Colon (tissue), 2 donors: ENCODE data around the gene CYBA.

Experiments
- FAIRE-seq: peaks from 2 replicates; lab custom pipeline; 2012; peaks lifted over from hg19 to GRCh38; lab: Jason Lieb, UNC
- donor health status: control.
- donor health status: control.

Gene CYBA

DNA sequence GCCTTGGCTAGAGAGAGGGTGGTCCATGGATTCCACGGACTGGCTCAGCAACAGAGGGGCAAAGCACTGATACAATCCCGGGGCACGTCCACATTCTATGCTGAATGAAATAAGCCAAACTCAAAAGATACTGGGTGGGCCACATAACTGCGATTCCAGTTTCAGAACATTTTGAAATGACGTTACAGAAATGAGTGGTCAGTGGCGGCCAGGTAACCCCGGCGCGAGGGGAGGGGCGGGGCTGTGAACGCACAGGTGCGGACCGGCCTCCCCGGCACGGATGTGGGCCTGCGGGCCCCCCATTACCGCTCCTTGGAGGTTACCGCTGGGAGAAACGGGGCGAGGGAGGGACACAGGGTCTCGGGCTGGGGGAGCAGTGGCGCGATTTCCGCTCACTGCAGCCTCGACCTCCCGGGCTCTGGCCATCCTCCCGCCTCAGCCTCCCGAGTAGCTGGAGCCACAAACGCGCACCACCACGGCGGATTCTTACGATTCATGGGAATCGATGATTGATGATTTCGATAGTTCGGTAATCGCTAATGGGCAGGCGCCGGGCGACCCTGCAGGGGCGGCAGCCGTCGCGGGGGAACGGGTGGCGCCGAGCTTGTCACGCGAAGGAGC, 11.5 kb upstream of the CYBA start:
- no peak for FAIRE-seq

DNA sequence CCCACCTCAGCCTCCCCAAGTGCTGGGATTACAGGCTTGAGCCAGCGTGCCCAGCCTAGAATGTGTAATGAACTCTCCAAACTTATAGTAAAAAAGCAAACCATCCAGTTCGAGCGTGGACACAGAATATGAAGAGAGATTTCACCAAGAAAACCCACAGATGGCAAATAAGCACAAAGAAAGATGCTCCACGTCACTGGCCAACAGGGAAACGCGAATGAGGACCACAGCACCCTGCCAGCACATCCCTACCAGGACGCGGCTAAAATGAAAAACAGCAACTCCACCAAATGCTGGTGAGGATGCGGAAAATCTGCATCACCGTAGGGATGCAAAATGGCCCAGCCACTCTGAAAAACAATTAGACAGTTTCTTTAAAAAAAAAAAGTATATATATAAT, 10.6 kb upstream of the CYBA start:
- FAIRE-seq: no peak

GRCh38 chr16:88659160-88659559, 8.3 kb upstream of the CYBA start:
- FAIRE-seq: no peak

- FAIRE-seq: no peak
Observed at GRCh38 chr16:88658714-88659113, 7.9 kb upstream of the CYBA start.

DNA sequence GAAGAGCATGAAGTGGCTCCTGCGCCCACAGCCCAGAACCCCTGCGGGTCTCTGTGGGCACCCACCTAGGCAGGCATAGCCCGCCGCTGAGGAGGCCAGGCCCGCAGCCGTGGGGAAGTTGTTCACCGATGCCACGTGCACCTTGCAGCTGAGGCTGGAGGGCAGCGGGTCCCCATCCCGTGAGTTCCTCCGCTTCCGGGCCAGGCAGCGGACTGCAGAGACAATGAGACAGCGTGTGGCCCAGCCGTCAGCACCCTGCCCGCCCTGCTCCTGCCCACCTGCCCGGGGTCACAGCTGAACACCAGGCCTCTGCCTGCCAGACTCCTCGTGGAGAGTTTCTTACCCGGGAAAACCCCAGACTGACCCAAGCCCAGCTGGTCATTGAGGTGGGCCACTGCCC, 6.5 kb upstream of the CYBA start:
- no peak for FAIRE-seq

DNA sequence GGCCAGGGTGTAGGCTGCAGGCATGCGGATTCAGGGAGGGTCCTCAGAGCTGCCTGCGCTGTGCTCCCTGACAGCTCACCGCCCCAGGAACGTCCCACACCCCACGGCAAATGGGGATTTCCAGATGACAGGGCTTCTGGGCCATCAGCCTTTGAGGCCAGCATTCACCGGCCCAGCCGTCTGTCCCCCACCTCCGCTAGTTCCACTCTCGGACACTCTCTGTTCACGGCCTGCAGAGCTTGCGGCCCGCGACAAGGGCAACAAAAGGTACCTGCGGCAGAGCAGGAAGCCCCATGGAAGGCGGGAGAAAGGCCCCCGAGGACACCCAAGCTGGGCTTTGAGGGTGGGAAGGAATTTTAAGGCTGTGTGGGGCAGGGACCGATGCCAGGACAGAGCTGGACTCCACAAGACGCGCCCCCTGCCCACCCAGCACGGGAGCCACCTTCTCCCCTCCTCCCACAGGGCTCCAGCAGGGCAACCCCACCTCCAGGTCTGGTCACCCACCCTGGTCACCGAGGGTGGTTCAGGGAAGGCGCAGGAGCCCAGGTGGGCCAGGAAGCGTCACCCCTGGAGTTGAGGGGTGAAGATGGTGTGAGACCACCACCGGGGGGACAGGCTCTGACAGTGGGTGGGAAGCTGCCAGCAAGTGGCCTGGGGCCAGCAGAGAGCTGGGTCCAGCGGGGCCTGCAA, 5.6 kb upstream of the CYBA start:
- FAIRE-seq: no peak

DNA sequence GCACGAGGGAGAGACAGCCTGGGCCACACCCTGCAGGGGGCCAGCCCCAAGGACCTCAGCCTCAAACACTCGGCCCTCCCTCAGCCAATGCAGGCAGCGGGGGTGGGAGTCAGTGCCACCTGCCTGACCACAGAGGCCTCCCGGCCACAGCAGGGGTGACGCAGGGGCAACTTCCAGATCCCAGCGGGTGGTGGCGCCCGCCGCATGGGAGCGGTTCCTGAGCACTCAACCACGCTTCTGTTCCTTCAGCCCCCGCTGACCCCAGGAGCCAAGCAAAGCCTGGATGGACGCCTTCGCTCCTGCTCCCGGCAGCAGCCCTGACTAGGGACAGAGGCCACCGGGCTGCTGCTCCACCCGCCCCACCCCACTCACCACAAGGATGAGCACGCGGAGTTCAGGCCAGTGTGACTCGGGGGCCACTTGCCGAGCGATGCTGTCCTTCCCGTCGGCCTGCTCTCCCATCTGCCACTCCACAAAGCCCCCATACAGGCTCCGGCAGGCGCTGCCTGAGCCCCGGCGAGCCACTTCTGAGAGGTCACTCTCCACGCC, 5.0 kb upstream of the CYBA start:
- FAIRE-seq: no peak

- FAIRE-seq: no peak
Observed at GRCh38 chr16:88655053-88655732, 4.3 kb upstream of the CYBA start.

GRCh38 chr16:88654363-88655052, 3.7 kb upstream of the CYBA start:
- FAIRE-seq: no peak

GRCh38 chr16:88653596-88654362, 2.9 kb upstream of the CYBA start:
- no peak for FAIRE-seq

GRCh38 chr16:88653101-88653500, 2.2 kb upstream of the CYBA start:
- FAIRE-seq: no peak

DNA sequence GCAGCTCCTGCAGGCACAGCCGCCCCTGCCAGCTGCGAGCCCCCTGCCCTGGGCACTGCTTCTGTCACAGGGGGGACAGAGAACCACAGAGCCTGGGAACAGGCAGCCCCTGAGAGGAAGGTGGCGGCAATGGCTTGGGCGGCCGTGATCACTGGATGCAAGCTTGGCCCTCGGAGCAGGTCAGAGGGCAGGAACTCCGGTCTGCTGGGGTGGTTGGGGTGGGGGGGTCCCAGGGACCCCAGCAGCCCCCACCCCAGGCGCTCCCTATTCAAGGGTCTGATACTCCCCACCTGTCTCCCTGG, 1.9 kb upstream of the CYBA start:
- FAIRE-seq: no peak

DNA sequence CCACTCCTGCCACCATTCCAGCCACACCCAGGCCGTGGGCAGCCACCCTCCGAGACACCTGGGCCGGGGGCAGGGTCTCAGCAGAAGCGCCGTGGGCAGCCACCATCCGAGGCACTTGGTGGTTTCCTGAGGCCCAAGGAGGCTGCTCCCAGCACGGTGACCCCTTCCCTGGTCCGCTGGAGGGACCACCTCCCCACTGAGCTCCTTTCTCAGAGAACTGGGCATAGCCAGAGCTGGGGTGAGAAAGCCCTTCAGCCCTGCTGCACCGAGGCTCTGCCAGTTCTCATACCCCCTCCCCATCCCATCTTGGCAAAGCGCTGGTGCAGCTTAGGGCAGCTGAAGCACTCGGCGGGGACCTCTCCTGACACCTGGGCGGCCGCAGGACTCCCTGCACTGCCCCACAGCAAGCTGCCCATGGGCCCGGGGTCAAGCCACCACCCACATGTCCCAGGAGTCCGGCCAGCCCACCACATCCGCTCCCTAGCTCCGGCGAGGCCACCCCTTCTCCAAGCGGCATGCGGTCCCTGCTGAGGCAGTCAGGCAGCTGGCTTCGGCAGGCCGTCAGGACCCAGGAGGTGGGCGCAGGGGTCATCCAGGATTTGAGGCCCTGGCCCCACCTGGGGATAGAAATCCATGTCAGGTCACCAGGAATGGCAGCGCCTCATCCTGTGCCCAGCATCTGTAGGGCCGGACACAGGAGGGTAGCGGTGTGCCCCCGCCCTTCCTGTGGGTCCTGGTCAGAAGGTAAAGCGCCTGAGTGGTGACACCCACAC, 1.3 kb upstream of the CYBA start:
- FAIRE-seq: no peak

GRCh38 chr16:88651276-88651988, 579 bp upstream of the CYBA start:
- no peak for FAIRE-seq

DNA sequence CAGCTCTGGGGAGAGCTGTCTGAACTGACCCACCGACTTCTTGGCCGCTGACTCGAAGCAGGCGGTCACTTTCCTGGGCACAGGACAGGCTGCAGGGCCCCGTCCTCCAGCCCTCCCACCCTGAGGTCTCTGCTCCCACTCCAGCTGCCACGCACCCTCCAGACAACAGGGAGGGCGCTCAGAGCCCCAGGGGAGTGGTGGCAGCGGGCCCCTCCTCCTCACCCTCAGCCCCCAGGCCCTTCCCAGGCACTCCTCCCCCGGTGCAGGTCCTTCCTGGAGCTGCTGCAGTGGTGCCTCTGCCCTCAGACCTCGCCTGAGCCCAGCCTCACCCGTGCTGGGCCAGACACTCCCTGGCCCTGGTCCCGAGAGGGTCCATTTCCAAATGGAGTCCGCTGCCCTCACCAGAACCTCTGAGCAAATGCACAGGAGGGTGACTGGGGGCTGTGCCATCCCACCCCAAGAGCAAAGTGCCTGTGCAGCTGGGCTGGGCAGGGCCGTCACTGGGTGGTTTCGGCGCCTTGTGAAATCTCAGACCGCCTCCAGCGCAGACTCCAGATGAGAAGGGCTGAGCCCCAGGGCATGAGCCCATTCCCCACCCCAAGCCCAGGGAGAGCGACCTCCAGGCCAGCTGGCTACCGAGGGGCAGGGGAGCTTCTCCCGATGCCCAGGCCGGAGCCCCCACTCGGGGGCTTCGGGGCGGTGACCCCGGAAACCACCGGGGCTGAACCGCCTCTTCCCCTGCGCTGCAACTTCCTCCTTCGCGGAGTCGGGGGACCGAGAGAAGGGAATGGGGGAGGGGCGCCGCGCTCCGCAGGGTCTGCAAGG, 717 bp downstream of the CYBA start:
- FAIRE-seq: no peak

- no peak for FAIRE-seq
Observed at GRCh38 chr16:88649195-88649923, 1.5 kb downstream of the CYBA start.

- no peak for FAIRE-seq
Observed at GRCh38 chr16:88647178-88648070, 3.4 kb downstream of the CYBA start.
